ENCODE data around the gene UBE2J2.

DNA sequence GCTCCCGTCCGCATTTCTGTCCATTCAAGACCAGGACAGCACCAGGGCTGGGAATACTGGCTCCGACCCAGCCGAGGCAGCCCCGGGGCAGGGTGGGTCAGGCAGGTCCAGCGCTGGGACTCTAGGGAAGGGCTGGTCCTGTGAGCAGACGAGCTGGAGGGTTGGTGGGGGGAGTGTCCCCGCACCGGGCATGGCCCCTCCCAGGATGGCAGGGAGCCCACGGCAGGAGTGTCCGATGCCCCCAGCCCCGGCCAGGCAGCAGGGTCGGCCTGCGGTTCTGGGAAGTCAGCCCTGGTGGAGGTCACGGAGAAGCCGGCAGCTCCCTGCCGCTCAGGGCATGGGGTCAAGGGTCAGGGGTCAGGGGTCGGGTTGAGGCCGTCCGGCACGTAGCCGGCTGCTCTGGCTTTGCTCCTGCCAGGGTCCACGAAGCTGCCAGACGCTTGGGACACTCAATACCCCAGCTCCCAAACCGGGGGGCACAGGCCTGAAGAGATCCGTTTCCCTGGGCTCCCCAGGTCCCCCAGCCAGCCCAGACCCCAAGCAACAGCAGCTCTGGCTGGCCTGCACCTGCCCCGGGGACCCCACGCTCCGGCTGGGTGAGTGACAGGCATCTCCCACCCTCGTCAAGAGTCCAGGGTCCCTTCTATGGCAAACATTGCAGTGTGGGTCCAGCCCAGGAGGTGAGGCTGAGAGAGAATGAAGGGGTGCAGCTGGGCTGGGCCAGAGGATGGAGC is 33.9 kb downstream of the UBE2J2 start:
- TF ChIP-seq, protein P1, sequence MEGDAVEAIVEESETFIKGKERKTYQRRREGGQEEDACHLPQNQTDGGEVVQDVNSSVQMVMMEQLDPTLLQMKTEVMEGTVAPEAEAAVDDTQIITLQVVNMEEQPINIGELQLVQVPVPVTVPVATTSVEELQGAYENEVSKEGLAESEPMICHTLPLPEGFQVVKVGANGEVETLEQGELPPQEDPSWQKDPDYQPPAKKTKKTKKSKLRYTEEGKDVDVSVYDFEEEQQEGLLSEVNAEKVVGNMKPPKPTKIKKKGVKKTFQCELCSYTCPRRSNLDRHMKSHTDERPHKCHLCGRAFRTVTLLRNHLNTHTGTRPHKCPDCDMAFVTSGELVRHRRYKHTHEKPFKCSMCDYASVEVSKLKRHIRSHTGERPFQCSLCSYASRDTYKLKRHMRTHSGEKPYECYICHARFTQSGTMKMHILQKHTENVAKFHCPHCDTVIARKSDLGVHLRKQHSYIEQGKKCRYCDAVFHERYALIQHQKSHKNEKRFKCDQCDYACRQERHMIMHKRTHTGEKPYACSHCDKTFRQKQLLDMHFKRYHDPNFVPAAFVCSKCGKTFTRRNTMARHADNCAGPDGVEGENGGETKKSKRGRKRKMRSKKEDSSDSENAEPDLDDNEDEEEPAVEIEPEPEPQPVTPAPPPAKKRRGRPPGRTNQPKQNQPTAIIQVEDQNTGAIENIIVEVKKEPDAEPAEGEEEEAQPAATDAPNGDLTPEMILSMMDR (IDR thresholded peaks at IDR 0.05): no peak
- TF ChIP-seq POLR2A (IDR thresholded peaks at IDR 0.05): no peak
